HepG2 (cell line): ENCODE data around the gene TVP23A. TPM values are rescaled to one million over a fixed set of nuclear protein-coding genes. Genes with fewer than 3 reads are reported as not detected.
A peak's percentile ranks its signal among the peaks of the same experiment; 100 is the strongest.

Source experiments
- ARID3A ChIP-seq: IDR thresholded peaks from 2 replicates; pipeline ENCODE4 v1.6.1; 2012; ENCODE audit warnings: low read depth, low read length, improper control_type of control experiment
- ARID5B ChIP-seq: IDR thresholded peaks from 2 replicates; pipeline ENCODE4 v1.4.0; 2020; ENCODE audit warnings: mild to moderate bottlenecking, missing genetic modification reagents
- BATF2 ChIP-seq: sonication (generic); formaldehyde crosslinking; IDR thresholded peaks from 2 replicates; pipeline ENCODE4 v1.8.0; 2022; ENCODE audit warnings: mild to moderate bottlenecking, missing genetic modification reagents, moderate library complexity
- CREB3 ChIP-seq: sonication (generic); formaldehyde crosslinking; IDR thresholded peaks from 2 replicates; pipeline ENCODE4 v1.5.0; 2020; ENCODE audit warnings: missing genetic modification reagents
- CSRNP2 ChIP-seq: sonication (generic); formaldehyde crosslinking; conservative IDR thresholded peaks from 2 replicates; pipeline ENCODE4 v1.8.0; 2022; ENCODE audit warnings: low read depth, missing genetic modification reagents
- FOXO4 ChIP-seq: sonication (generic); formaldehyde crosslinking; conservative IDR thresholded peaks from 2 replicates; pipeline ENCODE4 v1.8.1; 2023; ENCODE audit warnings: missing genetic modification reagents
- JARID2 ChIP-seq: sonication (generic); formaldehyde crosslinking; IDR thresholded peaks from 2 replicates; pipeline ENCODE4 v1.8.1; 2023; ENCODE audit warnings: missing genetic modification reagents, inconsistent platforms; ENCODE audit not compliant: insufficient replicate concordance
- JUND ChIP-seq: sonication (generic); formaldehyde crosslinking; IDR thresholded peaks from 2 replicates; pipeline ENCODE4 v1.8.0; 2022; ENCODE audit warnings: mild to moderate bottlenecking, missing genetic modification reagents
- MED1 ChIP-seq: sonication (generic); formaldehyde crosslinking; IDR thresholded peaks from 2 replicates; pipeline ENCODE4 v1.4.0; 2020; ENCODE audit warnings: missing genetic modification reagents
- MYC ChIP-seq: sonication (generic); formaldehyde crosslinking; IDR thresholded peaks from 2 replicates; pipeline ENCODE4 v1.9.0; 2021; ENCODE audit warnings: missing genetic modification reagents, borderline replicate concordance
- NR2F1 ChIP-seq, 2 experiments: fragments of 450-650 bp in 1 of 2; formaldehyde crosslinking in 1 of 2; IDR thresholded peaks; 2 replicates each; pipeline versions ENCODE4 v1.5.0 to v1.6.1; 2016 to 2020; ENCODE audit warnings: mild to moderate bottlenecking in 1 of 2, missing compliant biosample characterization in 1 of 2, missing genetic modification reagents in 1 of 2, moderate library complexity in 1 of 2
- PHF20 ChIP-seq: sonication (generic); formaldehyde crosslinking; IDR thresholded peaks from 2 replicates; pipeline ENCODE4 v1.5.0; 2020; ENCODE audit warnings: mild to moderate bottlenecking, missing genetic modification reagents
- polyA plus RNA-seq, 8 experiments: library from polyadenylated mRNA; depleted of rRNA in 3 of 8; stranded (reverse) in 7 of 8; unstranded in 1 of 8; fragments of >200 nt; fragmentation: Illumina TruSeq in 4 of 8; extraction: Trizol in 4 of 8; gene quantifications; 2 replicates each; pipeline versions ENCODE4 v1.2.1 to v1.2.3, GENCODE V29; 2011 to 2016; ENCODE audit warnings: low read depth in 4 of 8, missing spikeins in 1 of 8, mixed read lengths in 1 of 8; ENCODE audit not compliant: insufficient read depth in 1 of 8
- total RNA-seq, 5 experiments: library from RNA; depleted of rRNA; stranded (reverse); fragments of >200 nt; fragmentation: Illumina TruSeq; extraction: Trizol; gene quantifications; 2 replicates each; pipeline ENCODE4 v1.2.3, GENCODE V29; 2016; ENCODE audit warnings: low read depth in 1 of 5
- TF ChIP-seq, protein P1 (sequence below): sonication (generic); formaldehyde crosslinking; IDR thresholded peaks from 2 replicates; pipeline ENCODE4 v1.4.0; 2020; ENCODE audit warnings: missing genetic modification reagents, borderline replicate concordance
- TF ChIP-seq, protein P2 (sequence below): sonication (generic); formaldehyde crosslinking; IDR thresholded peaks from 2 replicates; pipeline ENCODE4 v1.9.0; 2022; ENCODE audit warnings: missing genetic modification reagents, mild to moderate bottlenecking, borderline replicate concordance

TVP23A gene
- total and polyA plus RNA-seq, 2 of the 13 experiments (the other 11 are each of a cell fraction or from before 2014, with no cell fraction given) = not detected

DNA sequence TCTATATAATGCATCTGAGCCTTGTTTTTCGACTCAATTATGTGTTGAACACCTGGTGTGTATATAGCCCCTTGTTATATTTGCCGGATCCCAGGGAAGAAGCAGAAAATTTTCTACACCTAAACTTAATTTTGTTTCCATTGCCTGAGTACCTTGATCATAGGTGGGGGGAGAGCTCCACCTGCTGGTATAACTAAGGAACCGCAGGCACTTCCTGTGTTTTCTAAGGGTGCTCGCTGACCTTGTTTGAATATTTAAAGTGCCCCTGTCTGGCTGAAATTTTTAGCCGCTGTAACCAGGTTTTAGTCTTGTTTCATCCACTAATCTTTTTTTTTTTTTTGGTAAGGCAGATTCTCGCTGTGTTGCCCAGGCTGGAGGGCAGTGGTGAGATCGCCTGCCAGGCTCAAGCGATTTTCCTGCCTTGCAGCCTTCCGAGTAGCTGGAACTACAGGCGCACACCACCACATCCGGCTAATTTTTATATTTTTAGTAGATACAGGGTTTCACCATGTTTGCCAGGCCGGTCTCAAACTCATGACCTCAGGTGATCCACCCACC lies 81.4 kb downstream of the TVP23A start (continued):
- TF ChIP-seq JARID2 (CRISPR knock-in tag) (peak; percentile 58), ARID3A (no peak; the same call in 1 of the 2 replicates), MYC (no peak), FOXO4 (CRISPR knock-in tag) (no peak), JUND (CRISPR knock-in tag) (no peak), MED1 (CRISPR knock-in tag) (no peak), PHF20 (no peak), CSRNP2 (CRISPR knock-in tag) (no peak), NR2F1 (CRISPR knock-in tag; IDR thresholded peaks at IDR 0.05) (peak in 1 of 2 experiments; percentile 40; a peak in 1 of 4 replicates), CREB3 (CRISPR knock-in tag) (no peak), BATF2 (CRISPR knock-in tag) (no peak), ARID5B (CRISPR knock-in tag) (peak; percentile 53)
- TF ChIP-seq, protein P1, sequence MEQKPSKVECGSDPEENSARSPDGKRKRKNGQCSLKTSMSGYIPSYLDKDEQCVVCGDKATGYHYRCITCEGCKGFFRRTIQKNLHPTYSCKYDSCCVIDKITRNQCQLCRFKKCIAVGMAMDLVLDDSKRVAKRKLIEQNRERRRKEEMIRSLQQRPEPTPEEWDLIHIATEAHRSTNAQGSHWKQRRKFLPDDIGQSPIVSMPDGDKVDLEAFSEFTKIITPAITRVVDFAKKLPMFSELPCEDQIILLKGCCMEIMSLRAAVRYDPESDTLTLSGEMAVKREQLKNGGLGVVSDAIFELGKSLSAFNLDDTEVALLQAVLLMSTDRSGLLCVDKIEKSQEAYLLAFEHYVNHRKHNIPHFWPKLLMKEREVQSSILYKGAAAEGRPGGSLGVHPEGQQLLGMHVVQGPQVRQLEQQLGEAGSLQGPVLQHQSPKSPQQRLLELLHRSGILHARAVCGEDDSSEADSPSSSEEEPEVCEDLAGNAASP (CRISPR knock-in tag) = peak; percentile 34; the same call in 1 of the 2 replicates
- TF ChIP-seq, protein P2, sequence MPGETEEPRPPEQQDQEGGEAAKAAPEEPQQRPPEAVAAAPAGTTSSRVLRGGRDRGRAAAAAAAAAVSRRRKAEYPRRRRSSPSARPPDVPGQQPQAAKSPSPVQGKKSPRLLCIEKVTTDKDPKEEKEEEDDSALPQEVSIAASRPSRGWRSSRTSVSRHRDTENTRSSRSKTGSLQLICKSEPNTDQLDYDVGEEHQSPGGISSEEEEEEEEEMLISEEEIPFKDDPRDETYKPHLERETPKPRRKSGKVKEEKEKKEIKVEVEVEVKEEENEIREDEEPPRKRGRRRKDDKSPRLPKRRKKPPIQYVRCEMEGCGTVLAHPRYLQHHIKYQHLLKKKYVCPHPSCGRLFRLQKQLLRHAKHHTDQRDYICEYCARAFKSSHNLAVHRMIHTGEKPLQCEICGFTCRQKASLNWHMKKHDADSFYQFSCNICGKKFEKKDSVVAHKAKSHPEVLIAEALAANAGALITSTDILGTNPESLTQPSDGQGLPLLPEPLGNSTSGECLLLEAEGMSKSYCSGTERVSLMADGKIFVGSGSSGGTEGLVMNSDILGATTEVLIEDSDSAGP (CRISPR knock-in tag) = peak; percentile 97
